ENCODE measurements around the gene VTN. TPM values are rescaled to one million over a fixed set of nuclear protein-coding genes. Genes with fewer than 3 reads are reported as not detected.

The VTN gene
- total RNA-seq, 4 donors from 2014 or later = 0.51 to 2.1 (median 0.69) TPM; not detected in 1

DNA sequence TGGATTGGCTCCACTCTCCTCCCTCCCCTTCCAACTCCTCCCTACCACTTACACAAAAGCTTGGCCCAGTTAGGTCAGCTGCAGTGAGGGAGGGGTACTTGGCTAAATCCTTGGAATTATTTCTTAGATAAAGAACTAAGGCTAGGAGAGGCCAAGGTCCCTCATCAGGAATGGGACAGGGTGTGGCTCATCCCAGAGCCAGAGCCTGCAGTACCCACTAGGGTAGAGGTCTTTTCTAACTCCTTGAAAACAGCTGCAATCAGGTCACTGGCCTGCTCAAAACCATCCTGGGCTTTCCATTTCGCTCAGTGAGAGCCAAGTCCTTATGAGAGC lies 37.8 kb upstream of the VTN start:
- DNase-seq = no peak
- intact Hi-C loops (cut with DNase I; ENCODE audit: low total_unique reads) = no loop called here
- no peaks in the 10 kb centered on the region for H3K27me3 ChIP-seq
- no peak for TF ChIP-seq CTCF (IDR thresholded peaks at IDR 0.05)
- H3K9me3 ChIP-seq = no peaks in the 10 kb centered on the region
- no peaks in the 10 kb centered on the region for H3K36me3 ChIP-seq
- H3K27ac ChIP-seq = no peak overlapping the region
- H3K4me1 ChIP-seq = peaks cover 0 to 5% of the 10 kb centered on the region in 2 donors
- H3K4me3 ChIP-seq = no peak overlapping the region

DNA sequence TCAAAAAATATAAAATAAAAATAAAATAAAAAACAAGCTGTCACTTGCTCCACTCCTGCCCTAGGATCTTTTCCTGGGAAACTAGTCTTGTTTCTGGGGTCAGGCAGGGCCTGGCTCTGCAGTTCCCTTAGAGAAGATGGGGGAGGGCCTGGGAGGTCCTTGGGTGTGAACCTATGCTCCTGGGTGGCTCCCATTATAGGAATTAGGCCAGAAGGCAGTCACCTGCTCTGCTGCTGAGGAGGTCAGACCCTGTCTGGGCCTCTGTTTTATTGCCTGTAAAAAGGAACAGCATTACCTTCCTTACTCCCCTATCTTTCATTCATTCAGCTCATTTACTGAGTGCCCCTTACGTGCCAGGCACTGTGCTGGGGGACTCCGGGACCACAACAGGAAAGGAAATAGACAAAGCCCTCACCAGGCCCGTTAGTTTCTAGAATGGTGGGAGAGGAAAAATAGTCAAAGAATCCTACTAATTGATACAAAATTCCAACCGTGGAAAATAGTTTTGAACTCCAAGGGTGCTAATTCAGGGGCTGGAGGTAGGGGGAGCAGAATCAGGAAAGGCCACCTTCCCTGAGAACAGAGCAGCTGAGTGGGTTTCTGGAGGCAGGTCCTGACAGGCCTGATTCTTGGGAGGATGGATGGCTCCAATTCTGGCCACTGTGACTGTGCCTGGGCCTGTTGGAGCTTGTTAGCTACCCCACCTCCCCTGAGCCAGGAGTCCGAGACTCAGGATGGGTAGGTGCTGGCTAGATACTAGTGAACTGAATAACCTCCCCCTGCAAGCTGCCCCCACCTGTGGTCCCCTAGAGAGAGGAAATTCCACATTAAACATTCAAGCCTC lies 37.2 kb upstream of the VTN start:
- Histone ChIP-seq H3K9me3 (no peaks in the 10 kb centered on the region), H3K27me3 (no peaks in the 10 kb centered on the region), H3K4me3 (no peak overlapping the region), H3K27ac (no peak overlapping the region), H3K4me1 (peaks cover 0 to 5% of the 10 kb centered on the region in 2 donors), H3K36me3 (no peaks in the 10 kb centered on the region)
- intact Hi-C loops (cut with DNase I; ENCODE audit: low total_unique reads) = no loop called here
- no peak for TF ChIP-seq POLR2A (IDR thresholded peaks at IDR 0.05)
- TF ChIP-seq CTCF (IDR thresholded peaks at IDR 0.05) = no peak
- no peak for DNase-seq

- Histone ChIP-seq H3K27me3 (no peaks in the 10 kb centered on the region), H3K9me3 (no peaks in the 10 kb centered on the region), H3K4me1 (peaks cover 0 to 5% of the 10 kb centered on the region in 2 donors), H3K4me3 (peak overlapping the region; percentile 62 to 86), H3K36me3 (no peaks in the 10 kb centered on the region), H3K27ac (peak overlapping the region; percentile 0 to 72)
- intact Hi-C loops (cut with DNase I; ENCODE audit: low total_unique reads) = no loop called here
- DNase-seq = no peak
- no peak for TF ChIP-seq CTCF (IDR thresholded peaks at IDR 0.05)
- no peak for TF ChIP-seq POLR2A (IDR thresholded peaks at IDR 0.05)
Measured at GRCh38 chr17:28406473-28406814, 36.3 kb upstream of the VTN start.

- DNase-seq = peak; percentile 54 to 61
- H3K36me3 ChIP-seq = no peaks in the 10 kb centered on the region
- H3K4me3 ChIP-seq = peak within 1 kb of the TSS; percentile 62 to 86
- H3K27me3 ChIP-seq = no peaks in the 10 kb centered on the region
- intact Hi-C loops (cut with DNase I; ENCODE audit: low total_unique reads) = no loop called here
- TF ChIP-seq CTCF (IDR thresholded peaks at IDR 0.05) (no peak), POLR2A (IDR thresholded peaks at IDR 0.05) (peak in 1 of 2 donors; percentile 23)
- no peaks in the 10 kb centered on the region for H3K9me3 ChIP-seq
- peak within 1 kb of the TSS; percentile 0 to 72 for H3K27ac ChIP-seq
- H3K4me1 ChIP-seq = peaks cover 0 to 5% of the 10 kb centered on the region in 2 donors
Measured at GRCh38 chr17:28405632-28406472, 35.7 kb upstream of the VTN start, which contains the start of gene SLC46A1. SLC46A1 (minus strand) TSS chr17:28406212; CDS start chr17:28406114, 98 bp downstream.
